GM21825 (cell line): ENCODE results near the gene RHOT2.
A peak's percentile ranks its signal among the peaks of the same experiment; 100 is the strongest.
"Not testable (repeated sequence)": the region's sequence is repeated elsewhere in the genome, so short reads cannot be mapped to it uniquely, and the experiment has no call there.

Experiments
- ATAC-seq: cut with Tn5 transposase; IDR thresholded peaks from one replicate; pipeline ENCODE4 v1.9.1; 2021; ENCODE audit warnings: mild to moderate bottlenecking, moderate library complexity; ENCODE audit not compliant: unreplicated experiment

RHOT2 gene

DNA sequence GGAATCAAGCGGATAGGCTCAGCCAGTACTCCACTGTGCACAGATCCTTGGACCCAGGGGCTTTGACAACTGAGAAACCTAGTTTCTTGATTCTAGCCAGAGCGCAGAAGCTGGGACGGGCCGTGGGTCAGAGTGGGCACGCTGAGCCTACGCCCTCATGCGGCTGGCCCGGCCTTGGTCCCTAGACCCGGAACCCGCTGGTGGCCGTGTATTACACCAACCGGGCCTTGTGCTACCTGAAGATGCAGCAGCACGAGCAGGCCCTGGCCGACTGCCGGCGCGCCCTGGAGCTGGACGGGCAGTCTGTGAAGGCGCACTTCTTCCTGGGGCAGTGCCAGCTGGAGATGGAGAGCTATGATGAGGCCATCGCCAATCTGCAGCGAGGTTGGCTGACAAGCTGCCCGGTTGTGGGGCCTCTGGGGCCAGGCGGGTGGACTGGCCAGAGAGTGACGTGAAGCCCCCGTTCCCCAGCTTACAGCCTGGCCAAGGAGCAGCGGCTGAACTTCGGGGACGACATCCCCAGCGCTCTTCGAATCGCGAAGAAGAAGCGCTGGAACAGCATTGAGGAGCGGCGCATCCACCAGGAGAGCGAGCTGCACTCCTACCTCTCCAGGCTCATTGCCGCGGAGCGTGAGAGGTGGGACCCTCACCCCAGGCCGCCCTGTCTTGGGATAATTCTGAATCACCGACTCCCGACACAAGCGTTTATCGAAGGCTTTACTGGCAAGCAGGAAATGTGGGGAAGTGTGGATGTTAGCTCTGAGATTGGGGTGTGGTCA, 13.2 kb downstream of the RHOT2 start:
- ATAC-seq, result no peak

- ATAC-seq, result no peak
Measured at GRCh38 chr16:681746-682427, 14.0 kb downstream of the RHOT2 start.

- ATAC-seq, result no peak
Measured at GRCh38 chr16:682493-683395, 14.8 kb downstream of the RHOT2 start.

- no peak for ATAC-seq
Measured at GRCh38 chr16:683396-684070, 15.6 kb downstream of the RHOT2 start.

- peak; percentile 47 for ATAC-seq
Measured at GRCh38 chr16:684071-684794, 16.3 kb downstream of the RHOT2 start, which contains the start of gene JMJD8. JMJD8 (minus strand) TSS chr16:684334; CDS start chr16:684319, 15 bp downstream.

- ATAC-seq, result no peak
Measured at GRCh38 chr16:684961-685696, 17.2 kb downstream of the RHOT2 start.

- no peak for ATAC-seq
Measured at GRCh38 chr16:685967-686366, 18.0 kb downstream of the RHOT2 start.

GRCh38 chr16:686459-687260, 18.7 kb downstream of the RHOT2 start:
- ATAC-seq, result no peak

DNA sequence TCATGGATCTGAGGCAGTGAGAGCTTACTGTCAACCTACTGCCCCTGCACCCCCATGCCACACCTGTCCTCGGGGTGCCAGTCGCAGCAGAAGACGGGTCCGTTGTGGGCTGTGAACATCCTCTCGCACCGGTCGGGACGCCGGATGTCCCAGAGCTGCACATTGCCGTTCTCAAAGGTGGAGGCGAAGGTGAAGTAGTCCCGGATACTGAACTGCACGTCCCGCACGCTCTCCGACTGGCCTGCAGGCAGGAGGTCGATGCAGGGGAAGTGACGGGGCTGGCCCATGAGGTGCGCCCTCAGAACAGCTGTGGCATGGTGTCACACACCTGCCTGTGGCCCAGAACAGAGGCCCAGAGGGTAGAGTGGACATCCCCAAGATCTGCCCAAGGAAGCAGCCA, 19.6 kb downstream of the RHOT2 start:
- ATAC-seq, result no peak

DNA sequence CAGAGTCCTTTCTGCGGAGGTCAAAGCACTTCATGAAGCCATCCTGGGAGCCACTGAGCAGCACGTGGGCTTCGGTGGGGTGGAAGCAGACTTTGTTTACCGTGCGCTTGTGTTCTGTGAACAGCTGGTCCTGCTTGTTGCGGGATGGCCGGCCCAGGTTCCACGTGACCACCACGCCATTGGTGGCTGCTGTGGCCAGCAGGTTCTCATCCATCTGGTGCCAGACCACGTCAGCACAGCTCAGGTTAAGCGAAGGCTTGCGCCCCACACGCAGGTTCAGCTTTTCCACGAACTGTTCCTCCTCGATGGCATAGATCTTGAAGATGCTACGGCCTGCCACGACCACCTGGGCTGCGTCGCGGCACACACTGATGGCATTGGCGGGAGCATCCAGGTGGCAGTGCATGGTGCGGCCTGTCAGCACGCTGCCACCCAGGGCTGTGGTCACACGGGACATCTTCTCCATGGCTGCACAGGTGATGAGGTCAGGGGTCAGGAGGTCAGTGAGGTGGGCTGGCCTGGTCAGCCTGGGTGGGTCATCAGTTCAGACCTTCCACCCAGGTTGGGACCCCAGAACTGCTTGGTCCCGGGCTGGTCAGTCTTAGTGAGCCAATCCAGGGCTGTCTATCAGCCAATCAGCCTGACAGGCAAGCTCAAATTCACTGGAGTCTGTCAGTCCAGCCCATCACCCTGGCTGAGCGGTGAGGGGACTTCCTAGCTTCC, 21.4 kb downstream of the RHOT2 start:
- no peak for ATAC-seq

- not testable (repeated sequence) for ATAC-seq
Measured at GRCh38 chr16:691242-691641, 23.3 kb downstream of the RHOT2 start.

DNA sequence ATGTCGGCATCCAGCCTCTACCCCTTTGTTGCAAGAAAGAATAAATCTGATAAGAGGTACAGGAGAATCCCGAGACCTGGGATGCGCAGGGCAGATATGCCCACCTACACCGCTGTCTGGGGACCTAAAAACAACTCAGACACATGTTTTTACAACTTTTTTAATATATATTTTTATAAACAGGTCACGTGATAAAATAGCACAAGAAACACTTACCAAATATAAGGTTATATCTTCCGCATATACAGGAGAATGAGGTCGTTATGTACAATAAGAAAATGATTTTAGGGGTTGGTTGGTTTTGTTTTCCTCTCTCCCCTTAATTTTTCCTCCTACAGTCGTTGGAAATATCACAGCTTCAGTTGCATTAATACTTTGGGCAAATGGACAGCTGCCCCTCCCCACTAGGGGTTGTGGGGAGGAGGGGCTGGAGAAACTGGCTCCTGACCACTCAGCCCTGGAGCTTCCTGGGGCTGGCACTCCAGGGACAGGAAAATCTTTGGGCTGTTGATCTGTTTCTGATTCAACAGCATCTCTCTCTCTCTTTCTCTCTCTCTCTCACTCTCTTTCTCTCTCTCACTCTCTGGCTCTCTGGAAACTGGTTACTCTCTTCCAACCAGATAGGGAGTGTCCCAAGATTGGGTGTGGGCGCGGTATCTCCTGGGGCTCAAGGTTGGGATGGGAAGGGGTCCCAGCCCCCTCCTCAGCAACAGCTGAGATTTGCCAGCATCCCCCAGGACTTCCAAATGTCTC, 24.6 kb downstream of the RHOT2 start:
- no peak for ATAC-seq

DNA sequence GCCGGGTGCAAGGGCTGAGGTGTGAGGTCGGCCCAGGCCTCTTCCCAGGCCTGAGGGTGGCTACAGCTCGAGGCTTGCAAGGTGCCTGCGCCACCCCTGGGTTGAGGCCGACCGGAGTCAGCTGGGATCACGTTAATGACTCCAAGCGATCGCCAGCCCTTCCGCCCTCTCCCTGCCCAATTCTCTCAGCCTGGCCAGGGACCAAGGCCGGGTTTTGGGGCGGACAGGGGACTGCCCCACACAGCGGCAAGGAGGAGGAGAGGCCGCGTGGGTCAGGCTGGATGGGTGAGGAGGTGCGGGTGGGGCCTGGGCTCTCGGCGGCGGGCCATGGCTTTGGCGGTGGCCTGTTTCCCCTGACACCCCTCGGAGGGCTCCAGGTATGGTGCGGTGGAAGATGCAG, 25.4 kb downstream of the RHOT2 start:
- no peak for ATAC-seq

DNA sequence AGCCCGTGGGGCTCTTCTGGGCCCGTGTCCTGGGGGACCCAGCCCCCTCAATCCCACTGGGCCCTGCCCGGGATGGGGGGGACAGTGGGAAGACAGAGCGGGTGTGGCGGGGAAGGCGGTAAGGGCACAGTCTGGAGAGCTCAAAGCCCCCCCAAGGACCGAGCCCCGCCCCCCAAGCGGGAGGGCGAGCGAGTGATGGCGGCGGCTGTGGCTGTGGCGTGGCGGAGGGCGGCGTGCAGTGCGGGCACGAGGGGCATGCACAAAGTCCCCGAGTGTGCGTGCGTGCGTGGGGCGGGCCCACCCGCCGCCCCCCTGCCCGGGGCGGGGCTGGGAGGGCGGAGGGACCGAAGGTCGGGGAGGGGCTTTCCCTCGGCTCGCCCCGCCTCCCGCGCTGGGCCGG, 25.8 kb downstream of the RHOT2 start:
- ATAC-seq, result no peak

DNA sequence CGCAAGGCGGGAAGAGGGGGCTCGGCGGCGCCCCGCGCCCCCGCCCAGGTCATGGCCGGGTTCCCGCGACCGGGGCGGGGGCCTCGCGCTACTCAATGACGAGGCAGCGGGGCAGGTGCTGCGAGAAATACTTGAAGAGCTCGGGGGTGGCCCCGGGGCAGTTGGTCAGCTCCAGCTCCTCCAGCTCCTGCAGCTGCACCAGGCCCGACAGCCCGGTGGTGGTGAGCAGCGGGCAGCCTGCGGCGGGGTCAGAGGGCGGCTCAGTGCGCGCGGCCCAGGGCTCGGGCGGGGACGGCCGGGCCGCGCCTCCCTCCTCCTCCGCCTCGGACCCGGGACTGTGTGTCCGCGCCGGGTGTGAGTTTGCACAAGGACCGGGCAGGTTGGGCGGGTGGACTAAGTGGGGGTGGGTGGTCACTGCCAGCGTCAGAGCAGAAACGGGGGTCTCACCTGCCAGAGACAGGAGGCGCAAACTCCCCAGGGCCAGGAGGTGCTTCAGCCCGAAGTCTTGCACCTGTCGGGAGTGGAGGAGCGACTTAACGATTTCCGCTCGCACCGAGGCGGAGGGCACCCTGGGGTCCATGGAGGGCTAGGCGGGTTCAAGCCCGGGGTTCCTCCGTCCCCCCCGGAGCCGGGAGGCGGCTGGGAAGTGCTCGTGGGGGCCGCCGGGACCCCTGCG, 26.4 kb downstream of the RHOT2 start:
- ATAC-seq, result no peak

GRCh38 chr16:694863-695354, 27.0 kb downstream of the RHOT2 start:
- ATAC-seq, result no peak
